ENCODE measurements around the gene LAMTOR2. TPM values are rescaled to one million over a fixed set of nuclear protein-coding genes. Genes with fewer than 3 reads are reported as not detected.

Gene LAMTOR2
- total and polyA plus RNA-seq, 12 donors = 49.4 to 105 (median 61.1) TPM

DNA sequence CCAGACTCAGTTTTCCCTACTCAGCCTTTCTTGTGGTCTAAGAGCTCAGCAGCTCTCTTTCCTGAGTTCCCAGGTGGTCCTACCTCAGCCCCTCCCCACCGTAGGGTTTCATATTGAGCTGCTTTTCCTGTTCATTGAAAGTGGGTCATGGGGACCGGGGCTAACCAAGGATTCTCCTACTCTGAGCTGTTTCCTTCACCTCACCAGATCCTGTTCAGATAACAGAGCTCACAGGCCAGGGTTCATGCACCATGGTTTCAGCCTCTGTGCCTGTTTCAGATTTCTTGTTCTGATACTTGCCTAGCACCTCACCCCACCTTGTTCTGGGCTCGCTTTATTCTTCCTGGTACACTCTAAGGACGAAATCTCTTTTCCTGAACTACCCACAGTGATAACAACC, 9.5 kb upstream of the LAMTOR2 start:
- TF ChIP-seq, protein P1, sequence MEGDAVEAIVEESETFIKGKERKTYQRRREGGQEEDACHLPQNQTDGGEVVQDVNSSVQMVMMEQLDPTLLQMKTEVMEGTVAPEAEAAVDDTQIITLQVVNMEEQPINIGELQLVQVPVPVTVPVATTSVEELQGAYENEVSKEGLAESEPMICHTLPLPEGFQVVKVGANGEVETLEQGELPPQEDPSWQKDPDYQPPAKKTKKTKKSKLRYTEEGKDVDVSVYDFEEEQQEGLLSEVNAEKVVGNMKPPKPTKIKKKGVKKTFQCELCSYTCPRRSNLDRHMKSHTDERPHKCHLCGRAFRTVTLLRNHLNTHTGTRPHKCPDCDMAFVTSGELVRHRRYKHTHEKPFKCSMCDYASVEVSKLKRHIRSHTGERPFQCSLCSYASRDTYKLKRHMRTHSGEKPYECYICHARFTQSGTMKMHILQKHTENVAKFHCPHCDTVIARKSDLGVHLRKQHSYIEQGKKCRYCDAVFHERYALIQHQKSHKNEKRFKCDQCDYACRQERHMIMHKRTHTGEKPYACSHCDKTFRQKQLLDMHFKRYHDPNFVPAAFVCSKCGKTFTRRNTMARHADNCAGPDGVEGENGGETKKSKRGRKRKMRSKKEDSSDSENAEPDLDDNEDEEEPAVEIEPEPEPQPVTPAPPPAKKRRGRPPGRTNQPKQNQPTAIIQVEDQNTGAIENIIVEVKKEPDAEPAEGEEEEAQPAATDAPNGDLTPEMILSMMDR (IDR thresholded peaks at IDR 0.05) = no peak
- Histone ChIP-seq H3K4me3 (no peak overlapping the region), H3K27me3 (no peaks in the 10 kb centered on the region), H3K4me1 (peaks cover 0 to 4% (median 0%) of the 10 kb centered on the region in 9 donors), H3K27ac (no peak overlapping the region), H3K9me3 (no peaks in the 10 kb centered on the region), H3K36me3 (peaks cover 0 to 95% (median 21%) of the 10 kb centered on the region in 9 donors)
- 95 to 96% methylated on average over 4 of the region's 4 CpGs for WGBS, 2 donors
- ATAC-seq = no peak
- DNase-seq = no peak
- intact Hi-C loops (cut with DNase I) = no loop called here

DNA sequence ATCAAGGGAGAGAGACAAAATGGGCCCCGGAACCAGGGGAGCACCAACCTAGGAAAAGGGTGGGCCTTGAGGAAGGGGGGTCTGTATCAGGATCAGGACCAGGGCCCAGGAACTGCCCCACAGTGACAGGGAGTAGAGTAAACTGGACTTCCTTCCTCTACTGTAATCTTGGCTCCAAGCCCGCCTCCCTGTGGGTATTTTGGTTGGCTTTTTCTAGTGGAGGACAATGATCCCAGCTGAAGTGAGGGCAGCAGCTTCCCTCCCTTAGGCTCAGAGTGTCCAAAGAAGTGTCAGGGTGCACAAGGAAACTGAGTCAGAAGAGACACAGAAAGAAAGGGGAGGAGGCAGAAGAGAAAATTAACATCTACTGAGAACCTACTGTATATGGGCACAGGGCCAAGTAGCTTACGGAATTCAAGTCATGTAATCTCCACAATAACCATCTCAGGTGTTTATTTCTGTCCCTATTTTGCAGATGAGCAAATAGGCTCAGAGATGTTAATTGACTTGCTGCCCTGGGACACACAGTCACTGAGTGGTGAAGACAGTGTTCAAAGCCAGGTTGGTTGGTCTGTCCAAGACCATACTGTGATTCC, 5.8 kb upstream of the LAMTOR2 start:
- intact Hi-C loops (cut with DNase I) = no loop called here
- peaks cover 0 to 64% (median 12%) of the 10 kb centered on the region in 9 donors for H3K36me3 ChIP-seq
- no peaks in the 10 kb centered on the region for H3K9me3 ChIP-seq
- no peaks in the 10 kb centered on the region for H3K27me3 ChIP-seq
- DNase-seq (no peak), ATAC-seq (no peak)
- H3K4me3 ChIP-seq = no peak overlapping the region
- TF ChIP-seq, protein P1 (IDR thresholded peaks at IDR 0.05) = no peak
- H3K27ac ChIP-seq = no peak overlapping the region
- WGBS, 2 donors = 75 to 82% methylated on average over 3 of the region's 3 CpGs
- peaks cover 0 to 31% (median 18%) of the 10 kb centered on the region in 9 donors for H3K4me1 ChIP-seq

DNA sequence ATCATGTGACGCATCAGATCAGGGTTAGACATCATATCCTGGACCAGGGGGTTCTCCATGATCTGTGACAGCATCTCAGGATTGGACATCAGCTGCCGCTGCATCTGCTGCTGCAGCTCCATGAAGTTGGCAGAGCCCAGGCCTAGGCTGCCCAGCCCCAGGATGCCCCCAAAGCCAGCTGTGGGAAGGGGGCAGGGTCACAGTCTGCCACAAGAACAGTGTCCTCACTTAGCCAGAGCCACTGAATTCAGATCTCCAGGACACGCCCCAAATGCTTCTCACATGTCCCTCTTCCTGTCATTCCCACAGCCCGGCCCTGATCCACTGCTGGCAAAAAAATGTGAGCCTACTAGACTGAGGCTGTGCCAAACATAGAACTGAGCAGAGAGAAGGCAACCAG, 4.2 kb upstream of the LAMTOR2 start:
- no peaks in the 10 kb centered on the region for H3K9me3 ChIP-seq
- WGBS, 2 donors = 56 to 63% methylated on average over 4 of the region's 4 CpGs
- H3K4me1 ChIP-seq = peaks cover 2 to 34% (median 21%) of the 10 kb centered on the region in 9 donors
- peak overlapping the region in 3 of 10 donors; percentile 21 to 50 (median 48) for H3K27ac ChIP-seq
- peaks cover 0 to 49% (median 8%) of the 10 kb centered on the region in 9 donors for H3K36me3 ChIP-seq
- DNase-seq = peak; percentile 26 to 63
- intact Hi-C loops (cut with DNase I) = loop anchor here in 2 of 10 donors (5.0 to 10.0 kb wide), 2 partner anchors 113 to 116 kb away; partner anchors contain the start of gene KHDC4 (in 1 of the 2)
- H3K27me3 ChIP-seq = no peaks in the 10 kb centered on the region
- peak in 3 of 8 donors; percentile 5 to 25 (median 16) for ATAC-seq
- H3K4me3 ChIP-seq = no peak overlapping the region
- TF ChIP-seq, protein P1 (IDR thresholded peaks at IDR 0.05) = no peak

DNA sequence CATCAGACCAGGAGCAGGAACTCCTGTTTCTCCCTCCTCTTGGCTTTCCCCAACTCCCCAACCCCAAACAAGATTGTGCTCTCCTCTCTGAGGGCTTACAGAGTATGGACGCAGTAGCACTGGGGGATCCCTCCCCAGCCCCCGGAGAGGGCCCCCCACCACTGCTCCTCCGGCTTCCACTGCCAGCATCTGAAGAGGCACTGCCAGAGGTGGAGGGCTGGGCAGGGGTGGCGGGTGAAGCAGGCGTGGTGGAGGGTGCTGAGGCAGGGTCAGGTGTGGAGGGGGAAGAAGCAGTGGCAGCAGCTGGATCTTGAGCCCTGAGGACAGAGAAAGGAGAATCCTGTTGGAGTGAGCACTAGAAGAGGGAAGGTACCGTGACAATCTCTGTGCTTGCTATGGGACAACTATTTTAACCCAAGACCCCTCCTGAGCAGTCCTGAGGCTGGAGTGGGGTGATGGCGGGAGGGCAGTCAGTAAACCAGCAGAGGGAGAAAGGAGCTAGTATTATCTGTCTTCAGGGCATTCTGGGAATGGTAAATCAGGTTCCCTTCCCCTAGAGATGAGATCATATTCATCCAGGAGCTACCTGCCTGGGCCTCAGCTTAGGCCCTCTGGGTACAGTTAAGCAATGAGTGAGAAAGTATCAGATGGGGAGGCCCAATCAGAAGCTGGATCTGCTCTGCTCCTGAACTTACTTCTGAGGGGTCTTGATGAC, 3.4 kb upstream of the LAMTOR2 start:
- H3K27ac ChIP-seq = peak overlapping the region in 5 of 10 donors; percentile 7 to 50 (median 31)
- intact Hi-C loops (cut with DNase I) = loop anchor here in 2 of 10 donors (5.0 to 10.0 kb wide), 2 partner anchors 114 to 116 kb away; partner anchors contain the start of gene KHDC4 (in 1 of the 2)
- ATAC-seq = no peak

More for the DNA sequence above, 3.4 kb upstream of the LAMTOR2 start:
- 89 to 93% methylated on average over 7 of the region's 7 CpGs for WGBS, 2 donors
- no peaks in the 10 kb centered on the region for H3K9me3 ChIP-seq
- peaks cover 0 to 45% (median 8%) of the 10 kb centered on the region in 9 donors for H3K36me3 ChIP-seq
- no peaks in the 10 kb centered on the region for H3K27me3 ChIP-seq
- no peak overlapping the region for H3K4me3 ChIP-seq
- DNase-seq = no peak
- TF ChIP-seq, protein P1 (IDR thresholded peaks at IDR 0.05) = no peak
- H3K4me1 ChIP-seq = peaks cover 5 to 42% (median 29%) of the 10 kb centered on the region in 9 donors

All from heart right ventricle (tissue), 16 donors.